Thyroid gland (tissue), 4 donors: Measurements from ENCODE around the gene EN2.

Experiments
- CTCF ChIP-seq, 6 experiments: fragments of 200-600 bp in 3 of 6; fragments of 450-650 bp in 3 of 6; sonication (generic) in 3 of 6; IDR thresholded peaks; one replicate each; pipeline ENCODE4 v1.5.1; 2016 to 2019; ENCODE audit warnings: antibody characterized with exemption in 6 of 6, mild to moderate bottlenecking in 2 of 6, inconsistent platforms in 1 of 6, moderate library complexity in 1 of 6
- POLR2A ChIP-seq, 2 donors: fragments of 450-650 bp; IDR thresholded peaks; one replicate each; pipeline ENCODE4 v1.6.1; 2017; ENCODE audit warnings: antibody characterized with exemption in 2 of 2, mild to moderate bottlenecking in 2 of 2, moderate library complexity in 1 of 2

- TF ChIP-seq CTCF (IDR thresholded peaks at IDR 0.05) (no peak), POLR2A (IDR thresholded peaks at IDR 0.05) (no peak)
These were observed 29.0 kb downstream of the EN2 start for GRCh38 chr7:155486783-155487508.
